Measurements from ENCODE around the gene BDKRB1. TPM values are rescaled to one million over a fixed set of nuclear protein-coding genes. Genes with fewer than 3 reads are reported as not detected.

BDKRB1 gene
- total RNA-seq, 1 donor from 2014 or later = not detected

- Histone ChIP-seq H3K27me3 (ENCODE audit: control insufficient read depth in 3 of 3, insufficient read depth in 3 of 3, low read length in 3 of 3) (peaks cover 0 to 8% (median 5%) of the 10 kb centered on the region in 3 donors), H3K27ac (ENCODE audit: low read depth, low read length) (no peak overlapping the region), H3K4me1 (ENCODE audit: control insufficient read depth in 3 of 3, insufficient read depth in 3 of 3, low read length in 3 of 3) (peaks cover 0 to 5% (median under 1%) of the 10 kb centered on the region in 3 donors), H3K9ac (ENCODE audit: low read depth in 1 of 3, low read length in 3 of 3) (no peak overlapping the region), H3K36me3 (ENCODE audit: control insufficient read depth in 3 of 3, insufficient read depth in 3 of 3, low read length in 3 of 3) (no peaks in the 10 kb centered on the region), H3K9me3 (ENCODE audit: control insufficient read depth in 3 of 3, low read length in 3 of 3) (peaks cover 0 to 2% (median 0%) of the 10 kb centered on the region in 3 donors), H3K4me3 (ENCODE audit: low read length in 3 of 3) (no peak overlapping the region)
Observed at GRCh38 chr14:96265383-96266095, 9.5 kb downstream of the BDKRB1 start.

GRCh38 chr14:96267336-96267735 is 11.3 kb downstream of the BDKRB1 start:
- peaks cover 0 to 2% (median 0%) of the 10 kb centered on the region in 3 donors for H3K27me3 ChIP-seq (ENCODE audit: control insufficient read depth in 3 of 3, insufficient read depth in 3 of 3, low read length in 3 of 3)
- H3K9me3 ChIP-seq (ENCODE audit: control insufficient read depth in 3 of 3, low read length in 3 of 3) = no peaks in the 10 kb centered on the region
- H3K4me3 ChIP-seq (ENCODE audit: low read length in 3 of 3) = no peak overlapping the region
- peaks cover 0 to 5% (median 2%) of the 10 kb centered on the region in 3 donors for H3K4me1 ChIP-seq (ENCODE audit: control insufficient read depth in 3 of 3, insufficient read depth in 3 of 3, low read length in 3 of 3)
- no peak overlapping the region for H3K27ac ChIP-seq (ENCODE audit: low read depth, low read length)
- H3K36me3 ChIP-seq (ENCODE audit: control insufficient read depth in 3 of 3, insufficient read depth in 3 of 3, low read length in 3 of 3) = no peaks in the 10 kb centered on the region
- no peak overlapping the region for H3K9ac ChIP-seq (ENCODE audit: low read depth in 1 of 3, low read length in 3 of 3)

GRCh38 chr14:96267916-96268315 is 11.9 kb downstream of the BDKRB1 start:
- no peak overlapping the region for H3K27ac ChIP-seq (ENCODE audit: low read depth, low read length)
- H3K36me3 ChIP-seq (ENCODE audit: control insufficient read depth in 3 of 3, insufficient read depth in 3 of 3, low read length in 3 of 3) = no peaks in the 10 kb centered on the region
- H3K9ac ChIP-seq (ENCODE audit: low read depth in 1 of 3, low read length in 3 of 3) = no peak overlapping the region
- no peak overlapping the region for H3K4me3 ChIP-seq (ENCODE audit: low read length in 3 of 3)
- peaks cover 0 to 5% (median 2%) of the 10 kb centered on the region in 3 donors for H3K4me1 ChIP-seq (ENCODE audit: control insufficient read depth in 3 of 3, insufficient read depth in 3 of 3, low read length in 3 of 3)
- H3K9me3 ChIP-seq (ENCODE audit: control insufficient read depth in 3 of 3, low read length in 3 of 3) = peaks cover 0 to 3% (median 0%) of the 10 kb centered on the region in 3 donors
- peaks cover 0 to 2% (median 0%) of the 10 kb centered on the region in 3 donors for H3K27me3 ChIP-seq (ENCODE audit: control insufficient read depth in 3 of 3, insufficient read depth in 3 of 3, low read length in 3 of 3)

GRCh38 chr14:96268431-96269358 is 12.7 kb downstream of the BDKRB1 start:
- Histone ChIP-seq H3K9me3 (ENCODE audit: control insufficient read depth in 3 of 3, low read length in 3 of 3) (peaks cover 0 to 3% (median 0%) of the 10 kb centered on the region in 3 donors), H3K27me3 (ENCODE audit: control insufficient read depth in 3 of 3, insufficient read depth in 3 of 3, low read length in 3 of 3) (peaks cover 0 to 2% (median 0%) of the 10 kb centered on the region in 3 donors), H3K36me3 (ENCODE audit: control insufficient read depth in 3 of 3, insufficient read depth in 3 of 3, low read length in 3 of 3) (no peaks in the 10 kb centered on the region), H3K4me1 (ENCODE audit: control insufficient read depth in 3 of 3, insufficient read depth in 3 of 3, low read length in 3 of 3) (peaks cover 0 to 2% (median 2%) of the 10 kb centered on the region in 3 donors), H3K4me3 (ENCODE audit: low read length in 3 of 3) (no peak overlapping the region), H3K9ac (ENCODE audit: low read depth in 1 of 3, low read length in 3 of 3) (no peak overlapping the region), H3K27ac (ENCODE audit: low read depth, low read length) (no peak overlapping the region)

GRCh38 chr14:96269359-96269710 is 13.3 kb downstream of the BDKRB1 start:
- Histone ChIP-seq H3K36me3 (ENCODE audit: control insufficient read depth in 3 of 3, insufficient read depth in 3 of 3, low read length in 3 of 3) (no peaks in the 10 kb centered on the region), H3K9ac (ENCODE audit: low read depth in 1 of 3, low read length in 3 of 3) (no peak overlapping the region), H3K4me1 (ENCODE audit: control insufficient read depth in 3 of 3, insufficient read depth in 3 of 3, low read length in 3 of 3) (peaks cover 0 to 2% (median 2%) of the 10 kb centered on the region in 3 donors), H3K27me3 (ENCODE audit: control insufficient read depth in 3 of 3, insufficient read depth in 3 of 3, low read length in 3 of 3) (peaks cover 0 to 2% (median 0%) of the 10 kb centered on the region in 3 donors), H3K27ac (ENCODE audit: low read depth, low read length) (no peak overlapping the region), H3K9me3 (ENCODE audit: control insufficient read depth in 3 of 3, low read length in 3 of 3) (peaks cover 0 to 3% (median 0%) of the 10 kb centered on the region in 3 donors), H3K4me3 (ENCODE audit: low read length in 3 of 3) (no peak overlapping the region)

GRCh38 chr14:96270565-96271420 is 14.8 kb downstream of the BDKRB1 start:
- peaks cover 0 to 2% (median 2%) of the 10 kb centered on the region in 3 donors for H3K4me1 ChIP-seq (ENCODE audit: control insufficient read depth in 3 of 3, insufficient read depth in 3 of 3, low read length in 3 of 3)
- H3K4me3 ChIP-seq (ENCODE audit: low read length in 3 of 3) = no peak overlapping the region
- H3K27me3 ChIP-seq (ENCODE audit: control insufficient read depth in 3 of 3, insufficient read depth in 3 of 3, low read length in 3 of 3) = peaks cover 0 to 2% (median 0%) of the 10 kb centered on the region in 3 donors
- H3K9ac ChIP-seq (ENCODE audit: low read depth in 1 of 3, low read length in 3 of 3) = no peak overlapping the region
- no peaks in the 10 kb centered on the region for H3K36me3 ChIP-seq (ENCODE audit: control insufficient read depth in 3 of 3, insufficient read depth in 3 of 3, low read length in 3 of 3)
- peaks cover 0 to 3% (median 0%) of the 10 kb centered on the region in 3 donors for H3K9me3 ChIP-seq (ENCODE audit: control insufficient read depth in 3 of 3, low read length in 3 of 3)
- no peak overlapping the region for H3K27ac ChIP-seq (ENCODE audit: low read depth, low read length)

- Histone ChIP-seq H3K4me3 (ENCODE audit: low read length in 3 of 3) (no peak overlapping the region), H3K27ac (ENCODE audit: low read depth, low read length) (no peak overlapping the region), H3K36me3 (ENCODE audit: control insufficient read depth in 3 of 3, insufficient read depth in 3 of 3, low read length in 3 of 3) (no peaks in the 10 kb centered on the region), H3K4me1 (ENCODE audit: control insufficient read depth in 3 of 3, insufficient read depth in 3 of 3, low read length in 3 of 3) (peaks cover 0 to 2% (median 2%) of the 10 kb centered on the region in 3 donors), H3K9ac (ENCODE audit: low read depth in 1 of 3, low read length in 3 of 3) (no peak overlapping the region), H3K9me3 (ENCODE audit: control insufficient read depth in 3 of 3, low read length in 3 of 3) (peaks cover 0 to 3% (median 0%) of the 10 kb centered on the region in 3 donors), H3K27me3 (ENCODE audit: control insufficient read depth in 3 of 3, insufficient read depth in 3 of 3, low read length in 3 of 3) (peaks cover 0 to 2% (median 0%) of the 10 kb centered on the region in 3 donors)
Observed at GRCh38 chr14:96271421-96271762, 15.4 kb downstream of the BDKRB1 start.

- Histone ChIP-seq H3K4me1 (ENCODE audit: control insufficient read depth in 3 of 3, insufficient read depth in 3 of 3, low read length in 3 of 3) (peaks cover 0 to 2% (median 2%) of the 10 kb centered on the region in 3 donors), H3K27ac (ENCODE audit: low read depth, low read length) (no peak overlapping the region), H3K27me3 (ENCODE audit: control insufficient read depth in 3 of 3, insufficient read depth in 3 of 3, low read length in 3 of 3) (peaks cover 0 to 2% (median 0%) of the 10 kb centered on the region in 3 donors), H3K36me3 (ENCODE audit: control insufficient read depth in 3 of 3, insufficient read depth in 3 of 3, low read length in 3 of 3) (no peaks in the 10 kb centered on the region), H3K9ac (ENCODE audit: low read depth in 1 of 3, low read length in 3 of 3) (no peak overlapping the region), H3K9me3 (ENCODE audit: control insufficient read depth in 3 of 3, low read length in 3 of 3) (peaks cover 0 to 7% (median 4%) of the 10 kb centered on the region in 3 donors), H3K4me3 (ENCODE audit: low read length in 3 of 3) (no peak overlapping the region)
Observed at GRCh38 chr14:96272777-96273473, 16.9 kb downstream of the BDKRB1 start.

- Histone ChIP-seq H3K27ac (ENCODE audit: low read depth, low read length) (no peak overlapping the region), H3K27me3 (ENCODE audit: control insufficient read depth in 3 of 3, insufficient read depth in 3 of 3, low read length in 3 of 3) (peaks cover 0 to 2% (median 0%) of the 10 kb centered on the region in 3 donors), H3K9ac (ENCODE audit: low read depth in 1 of 3, low read length in 3 of 3) (no peak overlapping the region), H3K9me3 (ENCODE audit: control insufficient read depth in 3 of 3, low read length in 3 of 3) (peaks cover 0 to 8% (median 7%) of the 10 kb centered on the region in 3 donors), H3K4me1 (ENCODE audit: control insufficient read depth in 3 of 3, insufficient read depth in 3 of 3, low read length in 3 of 3) (peaks cover 0 to 2% (median 2%) of the 10 kb centered on the region in 3 donors), H3K36me3 (ENCODE audit: control insufficient read depth in 3 of 3, insufficient read depth in 3 of 3, low read length in 3 of 3) (peaks cover 0 to 2% (median 0%) of the 10 kb centered on the region in 3 donors), H3K4me3 (ENCODE audit: low read length in 3 of 3) (no peak overlapping the region)
Observed at GRCh38 chr14:96273629-96274028, 17.6 kb downstream of the BDKRB1 start.

Data from skeletal muscle tissue (tissue), 4 donors.